Middle frontal gyrus (tissue), 1 donor: ENCODE results near the gene KCNJ16.
"Not testable (repeated sequence)": the region's sequence is repeated elsewhere in the genome, so short reads cannot be mapped to it uniquely, and the experiment has no call there.

Experiments used
- DNase-seq: peaks from one replicate; pipeline ENCODE4 v3.0.0-alpha.2; 2015; ENCODE audit warnings: low spot score; ENCODE audit errors: extremely low spot score

Gene KCNJ16

GRCh38 chr17:70074956-70075355, at the start of gene KCNJ16:
TSS of gene KCNJ16 (plus strand) at chr17:70075225. CDS start at chr17:70132088, 56,863 bp downstream.
- no peak for DNase-seq

GRCh38 chr17:70028397-70028796, 46.6 kb upstream of the KCNJ16 start:
- DNase-seq, result no peak

GRCh38 chr17:70028978-70029767, 45.9 kb upstream of the KCNJ16 start:
- no peak for DNase-seq

- no peak for DNase-seq
Measured at GRCh38 chr17:70030371-70030770, 44.7 kb upstream of the KCNJ16 start.

GRCh38 chr17:70031341-70031740, 43.7 kb upstream of the KCNJ16 start:
- no peak for DNase-seq

- DNase-seq, result no peak
Measured at GRCh38 chr17:70033165-70033564, 41.9 kb upstream of the KCNJ16 start.

GRCh38 chr17:70034158-70034557, 40.9 kb upstream of the KCNJ16 start:
- no peak for DNase-seq

DNA sequence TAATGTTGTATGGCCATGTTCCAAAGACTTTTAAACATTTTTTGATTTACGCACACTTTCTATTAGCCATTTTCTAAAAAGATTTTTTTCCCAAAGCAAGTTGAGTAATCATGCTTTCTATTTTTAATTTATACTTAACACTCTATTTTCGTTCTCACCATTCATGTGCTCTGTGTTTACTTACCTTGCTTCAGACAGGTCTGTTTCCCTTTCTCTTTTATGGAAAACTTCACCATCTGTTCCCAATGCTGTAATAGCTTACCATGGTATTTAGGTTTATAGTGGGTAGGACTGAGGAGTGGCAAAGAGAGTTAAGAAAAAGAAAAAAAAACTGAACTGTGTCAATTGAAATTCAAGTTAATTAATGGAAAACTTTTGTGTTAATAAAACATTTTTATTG, 37.5 kb upstream of the KCNJ16 start:
- no peak for DNase-seq

- DNase-seq, result no peak
Measured at GRCh38 chr17:70040336-70040735, 34.7 kb upstream of the KCNJ16 start.

GRCh38 chr17:70041061-70041460, 34.0 kb upstream of the KCNJ16 start:
- DNase-seq, result no peak

DNA sequence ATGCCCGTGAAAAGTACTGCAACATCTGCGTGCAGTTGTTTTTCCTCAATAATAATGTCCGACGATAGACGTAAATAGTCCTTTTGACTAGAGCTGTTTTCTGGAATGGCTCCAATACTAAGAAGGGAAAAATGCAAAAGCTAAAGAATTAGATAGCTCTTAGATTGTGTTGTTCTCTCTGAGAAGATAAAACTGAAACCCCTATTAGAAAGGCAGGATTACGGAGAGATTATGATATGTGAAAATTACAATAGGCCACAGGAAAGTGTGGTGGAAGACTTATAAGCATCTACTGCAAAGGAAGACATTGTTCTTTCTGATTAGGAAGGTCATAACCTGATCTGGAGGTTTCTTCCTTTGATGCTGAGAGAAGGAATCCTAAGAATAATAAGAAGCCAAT, 33.5 kb upstream of the KCNJ16 start:
- no peak for DNase-seq

DNA sequence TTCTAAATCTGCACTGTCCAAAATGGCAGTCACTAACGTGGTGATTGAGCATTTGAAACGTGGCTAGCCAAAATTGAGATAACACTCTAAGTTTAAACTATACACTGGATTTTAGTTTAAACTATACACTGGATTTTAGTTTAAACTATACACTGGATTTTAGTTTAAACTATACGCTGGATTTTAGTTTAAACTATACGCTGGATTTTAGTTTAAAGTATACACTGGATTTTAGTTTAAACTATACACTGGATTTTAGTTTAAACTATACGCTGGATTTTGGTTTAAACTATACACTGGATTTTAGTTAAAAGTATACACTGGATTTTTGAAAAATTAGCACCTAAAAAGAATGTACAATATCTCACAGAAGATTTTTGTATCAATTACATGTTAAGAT, 29.2 kb upstream of the KCNJ16 start:
- DNase-seq, result not testable (repeated sequence)

DNA sequence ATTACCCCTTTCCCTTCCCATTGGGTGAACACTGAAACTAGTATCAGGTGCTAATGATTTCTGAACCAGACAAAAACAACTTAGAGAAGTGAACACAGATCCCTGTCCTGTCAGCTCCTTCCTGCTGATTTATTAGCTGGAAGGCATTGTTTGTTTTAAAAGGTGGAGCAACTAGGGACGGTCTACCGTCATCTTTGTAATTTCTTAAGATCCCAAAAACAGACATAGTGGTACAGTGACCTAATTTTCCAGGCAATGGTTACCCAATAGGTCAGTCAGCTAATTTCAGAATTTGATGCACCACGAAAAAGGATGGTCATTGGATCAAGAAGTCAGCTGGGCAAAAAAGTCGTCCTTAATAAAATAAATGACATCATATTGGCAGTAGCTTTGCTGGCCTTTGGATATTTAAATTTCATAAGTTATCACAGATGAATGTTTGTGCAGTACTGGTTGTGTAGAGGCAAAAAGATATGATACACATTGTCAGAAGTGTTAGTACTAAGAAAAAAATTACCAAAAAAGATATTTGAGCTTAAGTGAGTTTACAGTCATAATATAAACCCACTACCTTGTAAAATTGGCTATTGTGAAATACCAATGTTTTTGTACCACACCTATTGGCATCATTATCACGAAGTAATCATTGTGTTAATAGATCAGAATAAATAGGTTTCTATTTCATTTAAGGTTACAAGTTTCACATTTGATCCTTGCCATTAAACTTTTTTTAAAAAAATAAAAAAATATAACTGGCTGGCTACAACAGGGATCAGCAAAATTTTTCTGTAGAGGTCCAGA, 27.2 kb upstream of the KCNJ16 start:
- DNase-seq, result no peak

GRCh38 chr17:70049801-70050591, 25.0 kb upstream of the KCNJ16 start:
- no peak for DNase-seq

- DNase-seq, result no peak
Measured at GRCh38 chr17:70050931-70051330, 24.1 kb upstream of the KCNJ16 start.

DNA sequence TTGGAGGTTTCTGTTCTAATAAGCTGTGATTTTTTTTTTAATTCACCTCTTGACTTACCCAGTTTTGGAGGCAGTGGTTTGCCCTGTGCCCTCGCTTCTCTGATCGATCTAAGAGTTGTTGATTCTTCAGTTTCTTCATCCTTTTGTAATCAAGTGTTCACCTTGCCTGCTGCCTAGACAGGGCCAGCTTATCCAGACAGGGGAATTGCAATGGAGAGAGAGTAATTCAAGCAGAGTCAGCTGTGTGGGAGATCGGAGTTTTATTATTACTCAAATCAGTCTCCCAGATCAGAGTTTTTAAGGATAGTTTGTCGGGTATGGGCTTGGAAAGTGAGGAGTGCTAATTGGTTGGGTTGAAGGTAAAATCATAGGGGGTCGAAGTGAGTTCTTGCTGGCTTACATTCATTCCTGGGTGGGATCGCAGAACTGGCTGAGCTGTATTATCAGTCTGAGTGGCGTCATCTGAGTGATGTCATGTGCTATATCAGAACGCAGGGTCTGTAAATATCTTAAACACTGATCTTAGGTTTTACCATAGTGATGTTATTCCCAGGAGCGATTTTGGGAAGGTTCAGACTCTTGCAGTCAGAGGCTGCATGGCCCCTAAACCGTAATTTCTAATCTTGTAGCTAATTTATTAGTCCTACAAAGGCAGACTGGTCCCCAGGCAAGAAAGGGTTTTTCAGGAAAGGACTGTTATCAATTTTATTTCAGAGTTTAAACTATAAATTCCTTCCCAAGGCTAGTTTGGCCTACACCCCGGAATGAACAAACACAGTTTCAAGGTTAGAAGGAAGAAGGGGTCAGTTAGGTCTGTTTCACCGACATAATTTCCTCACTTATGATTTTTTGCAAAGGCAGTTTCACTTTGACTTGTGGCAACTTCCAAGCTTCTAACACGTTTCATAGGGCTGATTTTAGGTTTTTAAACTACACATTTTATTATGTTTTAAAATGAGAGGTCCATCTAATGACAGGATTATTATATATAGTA, 21.5 kb upstream of the KCNJ16 start:
- no peak for DNase-seq

- no peak for DNase-seq
Measured at GRCh38 chr17:70055000-70055399, 20.0 kb upstream of the KCNJ16 start.

DNA sequence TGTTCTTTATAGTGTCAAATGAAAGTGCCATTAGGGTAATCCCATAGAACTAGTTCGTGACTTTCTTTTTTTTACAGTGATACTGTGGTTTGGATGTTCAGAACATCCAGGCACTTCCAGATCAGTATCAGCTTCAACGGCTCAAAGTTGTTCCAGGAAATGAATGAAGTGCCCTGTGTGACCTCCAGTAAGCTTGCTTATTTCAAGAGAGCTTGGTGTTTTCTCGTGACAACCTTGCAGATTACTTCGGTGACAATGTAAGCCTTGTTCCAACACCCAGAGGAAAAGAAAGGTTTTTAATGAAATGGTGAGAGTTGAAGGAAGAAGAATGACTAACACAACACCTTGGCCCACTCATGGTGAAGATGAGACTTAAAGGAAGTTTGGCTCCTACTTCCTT, 16.0 kb upstream of the KCNJ16 start:
- no peak for DNase-seq

GRCh38 chr17:70059649-70060048, 15.4 kb upstream of the KCNJ16 start:
- no peak for DNase-seq

GRCh38 chr17:70060415-70060814, 14.6 kb upstream of the KCNJ16 start:
- DNase-seq, result no peak

- DNase-seq, result no peak
Measured at GRCh38 chr17:70067134-70067533, 7.9 kb upstream of the KCNJ16 start.
